Esophagus muscularis mucosa (tissue), 3 donors: Measurements from ENCODE around the gene ENTR1.

Source experiments
- CTCF ChIP-seq, 3 experiments: fragments of 200-600 bp in 2 of 3; fragments of 450-650 bp in 1 of 3; sonication (generic) in 2 of 3; IDR thresholded peaks; one replicate each; pipeline ENCODE4 v1.5.1; 2017 to 2019; ENCODE audit warnings: antibody characterized with exemption in 3 of 3, mild to moderate bottlenecking in 2 of 3, moderate library complexity in 1 of 3
- POLR2AphosphoS5 ChIP-seq, 2 donors: sonication (generic); formaldehyde crosslinking; IDR thresholded peaks; one replicate each; pipeline ENCODE4 v1.6.1; 2017; ENCODE audit warnings: antibody characterized with exemption in 2 of 2

DNA sequence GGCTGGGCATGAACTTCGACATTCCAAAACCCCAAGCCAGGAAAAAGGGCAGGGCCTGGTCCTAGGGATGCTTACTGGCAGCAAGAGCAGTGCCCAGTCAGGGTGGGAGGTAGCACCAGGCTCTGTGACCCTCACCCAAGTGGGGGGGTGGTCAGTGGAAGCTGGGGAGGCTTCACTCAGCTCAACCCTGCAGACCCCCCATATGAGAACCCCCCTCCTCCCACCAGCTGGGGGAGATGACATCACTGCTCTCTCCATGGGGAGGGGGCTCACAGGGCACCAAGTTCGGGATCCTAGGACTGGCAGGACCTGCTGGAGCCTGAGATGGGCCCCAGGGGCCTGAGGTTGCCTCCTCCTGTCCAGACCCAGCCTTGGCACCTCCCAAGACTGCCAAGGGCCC is 51.5 kb downstream of the ENTR1 start:
- no peak for TF ChIP-seq CTCF (IDR thresholded peaks at IDR 0.05)
- no peak for TF ChIP-seq POLR2AphosphoS5 (IDR thresholded peaks at IDR 0.05)
